B cell (primary cell): Measurements from ENCODE around the gene MALL.
"Not testable (repeated sequence)": the region's sequence is repeated elsewhere in the genome, so short reads cannot be mapped to it uniquely, and the experiment has no call there.

Source experiments
- CTCF ChIP-seq: fragments of 200-600 bp; IDR thresholded peaks from one replicate; pipeline ENCODE4 v1.8.0; 2022; ENCODE audit warnings: antibody characterized with exemption, mild to moderate bottlenecking
- EZH2 ChIP-seq: IDR thresholded peaks from 2 replicates; pipeline ENCODE4 v1.6.1; 2012; ENCODE audit warnings: borderline replicate concordance, low read depth, mild to moderate bottlenecking, moderate library complexity, low read length; ENCODE audit not compliant: insufficient read depth, poor library complexity, severe bottlenecking

- TF ChIP-seq CTCF, EZH2: not testable (repeated sequence)
These were observed 20.6 kb downstream of the MALL start for GRCh38 chr2:110094884-110095534.
